A549 (cell line): ENCODE results near the gene NEGR1. TPM values are rescaled to one million over a fixed set of nuclear protein-coding genes. Genes with fewer than 3 reads are reported as not detected.

Source experiments
- ATAC-seq, 2 experiments: fragments of 200-7000 bp in 1 of 2; fragments of >200 bp in 1 of 2; cut with Nextera tagmentation in 1 of 2; cut with Tn5 transposase in 1 of 2; 3 replicates each; pipeline versions ENCODE4 v1.8.0 to v1.9.1; 2018 to 2020; ENCODE audit warnings: mild to moderate bottlenecking in 1 of 2, moderate library complexity in 1 of 2
- CTCF ChIA-PET: fragments of 300-600 bp; sonication (Branson Sonifier 250); formaldehyde crosslinking; extraction: SDS; loops from one replicate; lab custom pipeline; 2021; ENCODE audit warnings: antibody characterized with exemption, inconsistent platforms; lab: Yijun Ruan, JAX
- POLR2A ChIA-PET: fragments of 350-600 bp; formaldehyde crosslinking; extraction: SDS; loops from one replicate; lab custom pipeline; 2021; ENCODE audit warnings: antibody characterized with exemption, inconsistent platforms; lab: Yijun Ruan, JAX
- DNase-seq, 2 experiments: peaks; one replicate each; pipeline versions ENCODE4 v3.0.0 to v3.0.0-alpha.2; 2011 to 2016; ENCODE audit warnings: low read depth in 1 of 2, low spot score in 1 of 2
- FAIRE-seq: peaks from 2 replicates; lab custom pipeline; 2011; peaks lifted over from hg19 to GRCh38; lab: Jason Lieb, UNC
- H3K27ac ChIP-seq, 2 experiments: fragments of >200 bp; sonication (Bioruptor Twin); formaldehyde crosslinking; 3 replicates each; pipeline ENCODE4 v1.5.1; 2016 to 2017
- H3K4me1 ChIP-seq: fragments of >200 bp; sonication (Bioruptor Twin); formaldehyde crosslinking; 3 replicates; pipeline ENCODE4 v1.6.1; 2016
- H3K4me2 ChIP-seq: fragments of >200 bp; sonication (Bioruptor Twin); formaldehyde crosslinking; 3 replicates; pipeline ENCODE4 v1.6.1; 2016
- H3K4me3 ChIP-seq: fragments of >200 bp; sonication (Bioruptor Twin); formaldehyde crosslinking; 3 replicates; pipeline ENCODE4 v1.5.1; 2016
- H3K9me3 ChIP-seq: fragments of >200 bp; sonication (Bioruptor Twin); formaldehyde crosslinking; 3 replicates; pipeline ENCODE4 v1.6.1; 2016
- CHD2 ChIP-seq: fragments of 150-350 bp; IDR thresholded peaks from 2 replicates; pipeline ENCODE4 v1.6.1; 2014; ENCODE audit warnings: low read length; ENCODE audit not compliant: partially characterized antibody
- EP300 ChIP-seq, 2 experiments: fragments of >200 bp; sonication (Bioruptor Twin); formaldehyde crosslinking; IDR thresholded peaks; 2 replicates in 1 of 2; 3 replicates in 1 of 2; pipeline ENCODE4 v1.6.1; 2016 to 2017
- FOSL2 ChIP-seq, 2 experiments: fragments of 450-650 bp in 1 of 2; fragments of >200 bp in 1 of 2; sonication (Bioruptor Twin) in 1 of 2; formaldehyde crosslinking; IDR thresholded peaks; 2 replicates each; pipeline versions ENCODE4 v1.5.0 to v1.6.1; 2016 to 2020; ENCODE audit warnings: mild to moderate bottlenecking in 1 of 2, moderate library complexity in 1 of 2
- FOXS1 ChIP-seq: fragments of 250-450 bp; sonication (Bioruptor Pico); IDR thresholded peaks from 2 replicates; pipeline ENCODE4 v1.5.0; 2020; ENCODE audit warnings: mild to moderate bottlenecking, moderate library complexity
- HEYL ChIP-seq: fragments of 250-450 bp; sonication (Bioruptor Pico); IDR thresholded peaks from 2 replicates; pipeline ENCODE4 v1.8.0; 2021; ENCODE audit warnings: mild to moderate bottlenecking, moderate library complexity
- HOXB13 ChIP-seq: fragments of 250-450 bp; sonication (Bioruptor Pico); IDR thresholded peaks from 2 replicates; pipeline ENCODE4 v1.5.0; 2020; ENCODE audit warnings: low read depth, mild to moderate bottlenecking, moderate library complexity
- HOXB5 ChIP-seq: fragments of 250-450 bp; sonication (Bioruptor Pico); IDR thresholded peaks from 2 replicates; pipeline ENCODE4 v1.5.0; 2020; ENCODE audit warnings: mild to moderate bottlenecking, moderate library complexity
- JUNB ChIP-seq: fragments of >200 bp; sonication (Bioruptor Twin); formaldehyde crosslinking; IDR thresholded peaks from 2 replicates; pipeline ENCODE4 v1.6.1; 2016
- KDM1A ChIP-seq: fragments of 200-600 bp; sonication (generic); IDR thresholded peaks from 2 replicates; pipeline ENCODE4 v1.6.1; 2016; ENCODE audit warnings: low read depth, mild to moderate bottlenecking
- MAFK ChIP-seq: fragments of 450-650 bp; IDR thresholded peaks from 2 replicates; pipeline ENCODE4 v1.6.1; 2014; ENCODE audit not compliant: partially characterized antibody
- MYC ChIP-seq: IDR thresholded peaks from 2 replicates; pipeline ENCODE4 v1.6.1; 2012; ENCODE audit warnings: mild to moderate bottlenecking, inconsistent platforms, low read length, improper control_type of control experiment, borderline replicate concordance
- NFE2L2 ChIP-seq: fragments of 150-350 bp; conservative IDR thresholded peaks from 2 replicates; pipeline ENCODE4 v1.6.1; 2014; ENCODE audit warnings: low read length
- NPAS2 ChIP-seq: fragments of 250-450 bp; sonication (Bioruptor Pico); IDR thresholded peaks from 2 replicates; pipeline ENCODE4 v1.8.0; 2022; ENCODE audit warnings: mild to moderate bottlenecking, moderate library complexity, borderline replicate concordance
- NR3C1 ChIP-seq: fragments of >200 bp; sonication (Bioruptor Twin); formaldehyde crosslinking; IDR thresholded peaks from 3 replicates; pipeline ENCODE4 v1.6.1; 2017
- PHF8 ChIP-seq: fragments of 200-600 bp; sonication (generic); IDR thresholded peaks from 2 replicates; pipeline ENCODE4 v1.6.1; 2016; ENCODE audit warnings: low read depth, mild to moderate bottlenecking, antibody characterized with exemption, moderate library complexity, borderline replicate concordance
- POLR2A ChIP-seq: IDR thresholded peaks from 2 replicates; pipeline ENCODE4 v1.6.1; 2012; ENCODE audit warnings: mild to moderate bottlenecking, low read length
- POLR2AphosphoS2 ChIP-seq: conservative IDR thresholded peaks from 2 replicates; pipeline ENCODE4 v1.6.1; 2012; ENCODE audit warnings: low read length, improper control_type of control experiment, inconsistent platforms
- RCOR1 ChIP-seq: fragments of 150-350 bp; IDR thresholded peaks from 2 replicates; pipeline ENCODE4 v1.6.1; 2014; ENCODE audit warnings: antibody characterized with exemption, low read length, low read depth
- RFX5 ChIP-seq: fragments of 450-650 bp; IDR thresholded peaks from 2 replicates; pipeline ENCODE4 v1.7.1; 2014; ENCODE audit warnings: antibody characterized with exemption, mild to moderate bottlenecking, moderate library complexity
- RNF2 ChIP-seq: fragments of 200-600 bp; sonication (generic); IDR thresholded peaks from 2 replicates; pipeline ENCODE4 v1.6.1; 2016; ENCODE audit warnings: low read depth, mild to moderate bottlenecking, antibody characterized with exemption, moderate library complexity, borderline replicate concordance
- SMC3 ChIP-seq: fragments of >200 bp; sonication (Bioruptor Twin); formaldehyde crosslinking; IDR thresholded peaks from 3 replicates; pipeline ENCODE4 v1.6.1; 2018; ENCODE audit warnings: inconsistent platforms
- ZC3H11A ChIP-seq: fragments of 450-650 bp; IDR thresholded peaks from 2 replicates; pipeline ENCODE4 v1.6.1; 2014; ENCODE audit warnings: antibody characterized with exemption, mild to moderate bottlenecking
- ZSCAN20 ChIP-seq: fragments of 250-450 bp; sonication (Bioruptor Pico); IDR thresholded peaks from 2 replicates; pipeline ENCODE4 v1.8.0; 2022; ENCODE audit warnings: mild to moderate bottlenecking, moderate library complexity
- WGBS: methylation state at CpG from one replicate; pipeline ENCODE4 v1.1.6; 2017; ENCODE audit errors: missing lambda C conversion rate; 5-methylcytosine and 5-hydroxymethylcytosine counted together
- polyA plus RNA-seq, 4 experiments: library from polyadenylated mRNA; depleted of rRNA in 3 of 4; stranded (reverse); fragments of >200 nt; fragmentation: RNase III in 1 of 4; extraction: RNeasy Plus Mini Kit Qiagen cat#74134 plus additional on column Dnase treatment in 1 of 4; gene quantifications; 2 replicates in 3 of 4; 3 replicates in 1 of 4; pipeline ENCODE4 v1.2.3, GENCODE V29; 2011 to 2017
- TF ChIP-seq, protein P1 (sequence below): fragments of 250-450 bp; sonication (Bioruptor Pico); IDR thresholded peaks from 2 replicates; pipeline ENCODE4 v1.5.0; 2020; ENCODE audit warnings: low read depth, mild to moderate bottlenecking, moderate library complexity
- TF ChIP-seq, protein P2 (sequence below): fragments of 450-650 bp; IDR thresholded peaks from 2 replicates; pipeline ENCODE4 v1.6.1; 2014; ENCODE audit warnings: antibody characterized with exemption
- TF ChIP-seq, protein P3 (sequence below): fragments of >200 bp; sonication (Bioruptor Twin); formaldehyde crosslinking; IDR thresholded peaks from 3 replicates; pipeline ENCODE4 v1.5.1; 2016
- TF ChIP-seq, protein P4 (sequence below): IDR thresholded peaks from 2 replicates; pipeline ENCODE4 v1.6.1; 2012; ENCODE audit warnings: low read depth, borderline replicate concordance

NEGR1 gene
- polyA plus RNA-seq, 2 of the 4 experiments (the other 2 are of a cell fraction), result not detected

DNA sequence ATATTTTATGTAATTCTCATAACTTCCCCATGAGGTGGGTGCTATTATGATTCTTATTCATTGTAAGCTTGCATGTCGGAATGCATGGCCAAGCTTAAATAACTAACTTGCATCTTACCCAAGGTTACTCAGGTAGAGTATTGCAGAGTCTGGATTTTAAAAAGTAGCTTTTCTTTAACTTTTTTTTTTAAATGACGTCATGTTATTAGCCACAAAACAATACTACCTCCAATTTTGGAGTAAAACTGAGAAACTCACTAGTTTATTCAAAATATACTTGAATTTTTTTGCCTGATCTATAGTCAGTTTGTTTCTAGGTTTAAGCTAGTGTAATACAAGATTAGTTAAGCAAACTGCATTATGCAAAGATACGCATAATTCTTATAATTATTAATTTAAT, 57.8 kb downstream of the NEGR1 start (continued):
- TF ChIP-seq, protein P1, sequence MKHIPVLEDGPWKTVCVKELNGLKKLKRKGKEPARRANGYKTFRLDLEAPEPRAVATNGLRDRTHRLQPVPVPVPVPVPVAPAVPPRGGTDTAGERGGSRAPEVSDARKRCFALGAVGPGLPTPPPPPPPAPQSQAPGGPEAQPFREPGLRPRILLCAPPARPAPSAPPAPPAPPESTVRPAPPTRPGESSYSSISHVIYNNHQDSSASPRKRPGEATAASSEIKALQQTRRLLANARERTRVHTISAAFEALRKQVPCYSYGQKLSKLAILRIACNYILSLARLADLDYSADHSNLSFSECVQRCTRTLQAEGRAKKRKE (CRISPR knock-in tag), result no peak
- TF ChIP-seq NFE2L2, result no peak
- TF ChIP-seq MYC, result no peak
- TF ChIP-seq HOXB13, result no peak
- no peak for TF ChIP-seq ZC3H11A
- TF ChIP-seq HEYL (CRISPR knock-in tag), result no peak
- no peak for TF ChIP-seq RFX5
- TF ChIP-seq RNF2, result no peak
- TF ChIP-seq CHD2, result no peak
- TF ChIP-seq POLR2A, result no peak
- no peak for TF ChIP-seq NR3C1
- TF ChIP-seq, protein P2, sequence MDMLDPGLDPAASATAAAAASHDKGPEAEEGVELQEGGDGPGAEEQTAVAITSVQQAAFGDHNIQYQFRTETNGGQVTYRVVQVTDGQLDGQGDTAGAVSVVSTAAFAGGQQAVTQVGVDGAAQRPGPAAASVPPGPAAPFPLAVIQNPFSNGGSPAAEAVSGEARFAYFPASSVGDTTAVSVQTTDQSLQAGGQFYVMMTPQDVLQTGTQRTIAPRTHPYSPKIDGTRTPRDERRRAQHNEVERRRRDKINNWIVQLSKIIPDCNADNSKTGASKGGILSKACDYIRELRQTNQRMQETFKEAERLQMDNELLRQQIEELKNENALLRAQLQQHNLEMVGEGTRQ, result no peak

DNA sequence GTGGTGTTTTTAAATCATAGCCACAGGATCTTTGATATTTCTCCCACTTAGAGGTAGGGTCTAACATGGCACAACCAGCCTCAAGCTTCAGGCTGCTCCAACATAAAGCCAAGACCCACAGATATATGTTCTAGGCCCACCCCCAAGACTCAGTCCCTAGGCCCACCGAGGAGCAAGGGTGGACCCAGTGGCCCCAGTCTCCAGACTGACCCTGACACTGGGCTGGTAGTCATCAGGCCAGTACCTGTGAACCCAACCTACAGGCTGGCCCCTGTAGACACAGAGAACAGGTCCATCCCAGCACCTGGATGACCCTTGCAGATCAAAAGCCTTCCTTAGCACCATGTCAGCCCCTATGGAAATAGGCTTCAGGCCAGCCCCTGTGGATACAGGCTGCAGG, 60.5 kb downstream of the NEGR1 start:
- no peak for ATAC-seq
- H3K4me3 ChIP-seq, result no peak overlapping the region
- TF ChIP-seq POLR2AphosphoS2 (no peak), KDM1A (no peak), RCOR1 (no peak), FOSL2 (IDR thresholded peaks at IDR 0.05) (no peak), FOSL2 (CRISPR knock-in tag; IDR thresholded peaks at IDR 0.05) (no peak), NPAS2 (CRISPR knock-in tag) (no peak), PHF8 (no peak), MYC (no peak), CHD2 (no peak), ZSCAN20 (CRISPR knock-in tag) (no peak), MAFK (no peak), EP300 (IDR thresholded peaks at IDR 0.05) (no peak), NFE2L2 (no peak), HOXB5 (no peak), SMC3 (no peak), FOXS1 (no peak), JUNB (no peak)
- TF ChIP-seq, protein P3, sequence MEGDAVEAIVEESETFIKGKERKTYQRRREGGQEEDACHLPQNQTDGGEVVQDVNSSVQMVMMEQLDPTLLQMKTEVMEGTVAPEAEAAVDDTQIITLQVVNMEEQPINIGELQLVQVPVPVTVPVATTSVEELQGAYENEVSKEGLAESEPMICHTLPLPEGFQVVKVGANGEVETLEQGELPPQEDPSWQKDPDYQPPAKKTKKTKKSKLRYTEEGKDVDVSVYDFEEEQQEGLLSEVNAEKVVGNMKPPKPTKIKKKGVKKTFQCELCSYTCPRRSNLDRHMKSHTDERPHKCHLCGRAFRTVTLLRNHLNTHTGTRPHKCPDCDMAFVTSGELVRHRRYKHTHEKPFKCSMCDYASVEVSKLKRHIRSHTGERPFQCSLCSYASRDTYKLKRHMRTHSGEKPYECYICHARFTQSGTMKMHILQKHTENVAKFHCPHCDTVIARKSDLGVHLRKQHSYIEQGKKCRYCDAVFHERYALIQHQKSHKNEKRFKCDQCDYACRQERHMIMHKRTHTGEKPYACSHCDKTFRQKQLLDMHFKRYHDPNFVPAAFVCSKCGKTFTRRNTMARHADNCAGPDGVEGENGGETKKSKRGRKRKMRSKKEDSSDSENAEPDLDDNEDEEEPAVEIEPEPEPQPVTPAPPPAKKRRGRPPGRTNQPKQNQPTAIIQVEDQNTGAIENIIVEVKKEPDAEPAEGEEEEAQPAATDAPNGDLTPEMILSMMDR, result no peak
- TF ChIP-seq, protein P4, sequence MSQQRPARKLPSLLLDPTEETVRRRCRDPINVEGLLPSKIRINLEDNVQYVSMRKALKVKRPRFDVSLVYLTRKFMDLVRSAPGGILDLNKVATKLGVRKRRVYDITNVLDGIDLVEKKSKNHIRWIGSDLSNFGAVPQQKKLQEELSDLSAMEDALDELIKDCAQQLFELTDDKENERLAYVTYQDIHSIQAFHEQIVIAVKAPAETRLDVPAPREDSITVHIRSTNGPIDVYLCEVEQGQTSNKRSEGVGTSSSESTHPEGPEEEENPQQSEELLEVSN, result no peak
- TF ChIP-seq, protein P2, result no peak
- TF ChIP-seq, all 56 proteins: peak for 0
- no peak overlapping the region for H3K27ac ChIP-seq
- no peak overlapping the region for H3K4me2 ChIP-seq
- no CpG with 5 or more reads among the region's 1 CpG for WGBS
- CTCF ChIA-PET, result no interaction called here
- POLR2A ChIA-PET, result no interaction called here
- no peaks in the 10 kb centered on the region for H3K9me3 ChIP-seq
- DNase-seq (no peak), FAIRE-seq (no peak)
- no peaks in the 10 kb centered on the region for H3K4me1 ChIP-seq
